ENCODE measurements around the gene CLUH.

GRCh38 chr17:2691965-2692780, 19.4 kb downstream of the CLUH start:
- TF ChIP-seq, protein P1, sequence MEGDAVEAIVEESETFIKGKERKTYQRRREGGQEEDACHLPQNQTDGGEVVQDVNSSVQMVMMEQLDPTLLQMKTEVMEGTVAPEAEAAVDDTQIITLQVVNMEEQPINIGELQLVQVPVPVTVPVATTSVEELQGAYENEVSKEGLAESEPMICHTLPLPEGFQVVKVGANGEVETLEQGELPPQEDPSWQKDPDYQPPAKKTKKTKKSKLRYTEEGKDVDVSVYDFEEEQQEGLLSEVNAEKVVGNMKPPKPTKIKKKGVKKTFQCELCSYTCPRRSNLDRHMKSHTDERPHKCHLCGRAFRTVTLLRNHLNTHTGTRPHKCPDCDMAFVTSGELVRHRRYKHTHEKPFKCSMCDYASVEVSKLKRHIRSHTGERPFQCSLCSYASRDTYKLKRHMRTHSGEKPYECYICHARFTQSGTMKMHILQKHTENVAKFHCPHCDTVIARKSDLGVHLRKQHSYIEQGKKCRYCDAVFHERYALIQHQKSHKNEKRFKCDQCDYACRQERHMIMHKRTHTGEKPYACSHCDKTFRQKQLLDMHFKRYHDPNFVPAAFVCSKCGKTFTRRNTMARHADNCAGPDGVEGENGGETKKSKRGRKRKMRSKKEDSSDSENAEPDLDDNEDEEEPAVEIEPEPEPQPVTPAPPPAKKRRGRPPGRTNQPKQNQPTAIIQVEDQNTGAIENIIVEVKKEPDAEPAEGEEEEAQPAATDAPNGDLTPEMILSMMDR (IDR thresholded peaks at IDR 0.05 in 2 of 3, conservative IDR thresholded peaks at IDR 0.05 in 1 of 3; ENCODE audit: borderline replicate concordance in 1 of 3, insufficient read depth in 1 of 3, low read depth in 2 of 3, low read length in 2 of 3): no peak
- TF ChIP-seq, protein P2, sequence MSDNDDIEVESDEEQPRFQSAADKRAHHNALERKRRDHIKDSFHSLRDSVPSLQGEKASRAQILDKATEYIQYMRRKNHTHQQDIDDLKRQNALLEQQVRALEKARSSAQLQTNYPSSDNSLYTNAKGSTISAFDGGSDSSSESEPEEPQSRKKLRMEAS (IDR thresholded peaks at IDR 0.05): no peak
- TF ChIP-seq POLR2A (IDR thresholded peaks at IDR 0.05; ENCODE audit: borderline replicate concordance, extremely low read depth, insufficient read depth, insufficient read length) (no peak), TCF7L2 (IDR thresholded peaks at IDR 0.05; ENCODE audit: borderline replicate concordance, extremely low read depth, insufficient read depth, insufficient read length) (no peak), ZNF274 (IDR thresholded peaks at IDR 0.05; ENCODE audit: low read depth, low read length) (no peak), EZH2phosphoT487 (IDR thresholded peaks at IDR 0.05; ENCODE audit: borderline replicate concordance) (no peak), REST (IDR thresholded peaks at IDR 0.05; ENCODE audit: low read depth) (no peak), SIN3A (IDR thresholded peaks at IDR 0.05; ENCODE audit: low read depth) (no peak), CEBPB (IDR thresholded peaks at IDR 0.05; ENCODE audit: low read depth) (no peak), YY1 (IDR thresholded peaks at IDR 0.05; ENCODE audit: extremely low read depth, insufficient replicate concordance, low read depth, low read length) (no peak), ELF1 (IDR thresholded peaks at IDR 0.05; ENCODE audit: borderline replicate concordance, low read depth) (no peak)
- TF ChIP-seq, protein P3, sequence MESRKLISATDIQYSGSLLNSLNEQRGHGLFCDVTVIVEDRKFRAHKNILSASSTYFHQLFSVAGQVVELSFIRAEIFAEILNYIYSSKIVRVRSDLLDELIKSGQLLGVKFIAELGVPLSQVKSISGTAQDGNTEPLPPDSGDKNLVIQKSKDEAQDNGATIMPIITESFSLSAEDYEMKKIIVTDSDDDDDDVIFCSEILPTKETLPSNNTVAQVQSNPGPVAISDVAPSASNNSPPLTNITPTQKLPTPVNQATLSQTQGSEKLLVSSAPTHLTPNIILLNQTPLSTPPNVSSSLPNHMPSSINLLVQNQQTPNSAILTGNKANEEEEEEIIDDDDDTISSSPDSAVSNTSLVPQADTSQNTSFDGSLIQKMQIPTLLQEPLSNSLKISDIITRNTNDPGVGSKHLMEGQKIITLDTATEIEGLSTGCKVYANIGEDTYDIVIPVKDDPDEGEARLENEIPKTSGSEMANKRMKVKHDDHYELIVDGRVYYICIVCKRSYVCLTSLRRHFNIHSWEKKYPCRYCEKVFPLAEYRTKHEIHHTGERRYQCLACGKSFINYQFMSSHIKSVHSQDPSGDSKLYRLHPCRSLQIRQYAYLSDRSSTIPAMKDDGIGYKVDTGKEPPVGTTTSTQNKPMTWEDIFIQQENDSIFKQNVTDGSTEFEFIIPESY (IDR thresholded peaks at IDR 0.05; ENCODE audit: extremely low read depth, insufficient replicate concordance, low read length): no peak

Data from HCT116 (cell line).